ENCODE data around the gene PSAPL1. TPM values are rescaled to one million over a fixed set of nuclear protein-coding genes. Genes with fewer than 3 reads are reported as not detected.

The PSAPL1 gene
- total RNA-seq, 1 experiment from 2014 or later, result 0.05 TPM

- Histone ChIP-seq H2AFZ (ENCODE audit: low read depth, low read length, poor library complexity, severe bottlenecking) (no peak overlapping the region), H3K9me2 (ENCODE audit: insufficient read depth) (no peaks in the 10 kb centered on the region), H3K4me1 (ENCODE audit: control insufficient read depth in 1 of 2, insufficient read depth in 2 of 2, low read length in 2 of 2) (no peaks in the 10 kb centered on the region), H3K9me3 (ENCODE audit: control insufficient read depth in 1 of 2, insufficient read depth in 1 of 2, low read depth in 1 of 2, low read length in 2 of 2) (peaks cover 0 to 4% of the 10 kb centered on the region in 2 experiments; a peak in 1 of 4 replicates), H3K36me3 (ENCODE audit: control insufficient read depth in 1 of 2, insufficient read depth in 2 of 2, low read length in 2 of 2) (no peaks in the 10 kb centered on the region), H3K27me3 (ENCODE audit: insufficient read depth, low read length) (no peaks in the 10 kb centered on the region), H4K20me1 (ENCODE audit: insufficient read depth) (no peaks in the 10 kb centered on the region), H3K27ac (ENCODE audit: low read depth, low read length) (no peak overlapping the region), H3K79me2 (ENCODE audit: insufficient read depth, low read length) (no peaks in the 10 kb centered on the region), H3K4me2 (ENCODE audit: low read length) (no peak overlapping the region), H3K4me3 (replicated peaks in 1 of 2; ENCODE audit: low read depth in 1 of 2, low read length in 2 of 2) (no peak overlapping the region), H3K9ac (ENCODE audit: low read length) (no peak overlapping the region)
- intact Hi-C loops (cut with micrococcal nuclease), result no loop called here
- BruUV-seq (replicated peaks), result no TSS peak
- CTCF ChIA-PET, result no interaction called here
- ATAC-seq, result no peak
- DNase-seq (ENCODE audit: low read depth, low spot score), result no peak
- POLR2A ChIA-PET, result no interaction called here
- TF ChIP-seq FOSL1 (IDR thresholded peaks at IDR 0.05; ENCODE audit: low read depth) (no peak), EZH2 (IDR thresholded peaks at IDR 0.05) (no peak), SP1 (IDR thresholded peaks at IDR 0.05; ENCODE audit: low read depth) (no peak), POLR2A (IDR thresholded peaks at IDR 0.05; ENCODE audit: borderline replicate concordance, extremely low read depth, insufficient read depth, insufficient read length) (no peak)
- TF ChIP-seq, protein P1, sequence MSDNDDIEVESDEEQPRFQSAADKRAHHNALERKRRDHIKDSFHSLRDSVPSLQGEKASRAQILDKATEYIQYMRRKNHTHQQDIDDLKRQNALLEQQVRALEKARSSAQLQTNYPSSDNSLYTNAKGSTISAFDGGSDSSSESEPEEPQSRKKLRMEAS (IDR thresholded peaks at IDR 0.05), result no peak
- RAD21 ChIA-PET (ENCODE audit: low non-redundant PET in 1 of 2, low total read pairs in 2 of 2, uncharacterized antibody in 2 of 2, unreplicated experiment in 2 of 2), result no interaction called here
These were observed 23.2 kb downstream of the PSAPL1 start for GRCh38 chr4:7411491-7411890.

- H3K4me2 ChIP-seq (ENCODE audit: low read length), result no peak overlapping the region
- TF ChIP-seq EGR1 (IDR thresholded peaks at IDR 0.05; ENCODE audit: low read depth) (no peak), YY1 (IDR thresholded peaks at IDR 0.05; ENCODE audit: extremely low read depth, insufficient replicate concordance, low read depth, low read length) (no peak), TCF7L2 (IDR thresholded peaks at IDR 0.05; ENCODE audit: borderline replicate concordance, extremely low read depth, insufficient read depth, insufficient read length) (no peak), ZNF274 (IDR thresholded peaks at IDR 0.05; ENCODE audit: low read depth, low read length) (no peak), JUND (IDR thresholded peaks at IDR 0.05) (no peak), POLR2A (IDR thresholded peaks at IDR 0.05; ENCODE audit: borderline replicate concordance, extremely low read depth, insufficient read depth, insufficient read length) (no peak), ZBTB33 (IDR thresholded peaks at IDR 0.05; ENCODE audit: extremely low read depth, insufficient replicate concordance, low read length) (no peak), ZFX (IDR thresholded peaks at IDR 0.05) (no peak), RAD21 (IDR thresholded peaks at IDR 0.05; ENCODE audit: low read depth) (no peak), CEBPB (IDR thresholded peaks at IDR 0.05; ENCODE audit: low read depth) (no peak), POLR2AphosphoS5 (IDR thresholded peaks at IDR 0.05; ENCODE audit: low read depth, low read length) (no peak), SP1 (IDR thresholded peaks at IDR 0.05; ENCODE audit: low read depth) (no peak), EZH2 (IDR thresholded peaks at IDR 0.05) (no peak), FOSL1 (IDR thresholded peaks at IDR 0.05; ENCODE audit: low read depth) (no peak), EZH2phosphoT487 (IDR thresholded peaks at IDR 0.05; ENCODE audit: borderline replicate concordance) (no peak), CBX3 (IDR thresholded peaks at IDR 0.05; ENCODE audit: low read depth) (no peak), SIN3A (IDR thresholded peaks at IDR 0.05; ENCODE audit: low read depth) (no peak)
- TF ChIP-seq, protein P2, sequence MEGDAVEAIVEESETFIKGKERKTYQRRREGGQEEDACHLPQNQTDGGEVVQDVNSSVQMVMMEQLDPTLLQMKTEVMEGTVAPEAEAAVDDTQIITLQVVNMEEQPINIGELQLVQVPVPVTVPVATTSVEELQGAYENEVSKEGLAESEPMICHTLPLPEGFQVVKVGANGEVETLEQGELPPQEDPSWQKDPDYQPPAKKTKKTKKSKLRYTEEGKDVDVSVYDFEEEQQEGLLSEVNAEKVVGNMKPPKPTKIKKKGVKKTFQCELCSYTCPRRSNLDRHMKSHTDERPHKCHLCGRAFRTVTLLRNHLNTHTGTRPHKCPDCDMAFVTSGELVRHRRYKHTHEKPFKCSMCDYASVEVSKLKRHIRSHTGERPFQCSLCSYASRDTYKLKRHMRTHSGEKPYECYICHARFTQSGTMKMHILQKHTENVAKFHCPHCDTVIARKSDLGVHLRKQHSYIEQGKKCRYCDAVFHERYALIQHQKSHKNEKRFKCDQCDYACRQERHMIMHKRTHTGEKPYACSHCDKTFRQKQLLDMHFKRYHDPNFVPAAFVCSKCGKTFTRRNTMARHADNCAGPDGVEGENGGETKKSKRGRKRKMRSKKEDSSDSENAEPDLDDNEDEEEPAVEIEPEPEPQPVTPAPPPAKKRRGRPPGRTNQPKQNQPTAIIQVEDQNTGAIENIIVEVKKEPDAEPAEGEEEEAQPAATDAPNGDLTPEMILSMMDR (IDR thresholded peaks at IDR 0.05 in 2 of 3, conservative IDR thresholded peaks at IDR 0.05 in 1 of 3; ENCODE audit: borderline replicate concordance in 1 of 3, insufficient read depth in 1 of 3, low read depth in 2 of 3, low read length in 2 of 3), result no peak
- intact Hi-C loops (cut with micrococcal nuclease), result no loop called here
- no peaks in the 10 kb centered on the region for H3K36me3 ChIP-seq (ENCODE audit: control insufficient read depth in 1 of 2, insufficient read depth in 2 of 2, low read length in 2 of 2)
- H3K9me2 ChIP-seq (ENCODE audit: insufficient read depth), result no peaks in the 10 kb centered on the region
- no TSS peak for BruUV-seq (replicated peaks)
- ChIA-PET RAD21 (ENCODE audit: low non-redundant PET in 1 of 2, low total read pairs in 2 of 2, uncharacterized antibody in 2 of 2, unreplicated experiment in 2 of 2) (no interaction called here), POLR2A (no interaction called here), CTCF (no interaction called here)
- H3K79me2 ChIP-seq (ENCODE audit: insufficient read depth, low read length), result no peaks in the 10 kb centered on the region
- H3K4me3 ChIP-seq (replicated peaks in 1 of 2; ENCODE audit: low read depth in 1 of 2, low read length in 2 of 2), result no peak overlapping the region
- DNase-seq (ENCODE audit: low read depth, low spot score) (no peak), ATAC-seq (no peak)
- no peaks in the 10 kb centered on the region for H3K27me3 ChIP-seq (ENCODE audit: insufficient read depth, low read length)
- no peak overlapping the region for H3K27ac ChIP-seq (ENCODE audit: low read depth, low read length)
- peaks cover 0 to 4% of the 10 kb centered on the region in 2 experiments; a peak in 1 of 4 replicates for H3K9me3 ChIP-seq (ENCODE audit: control insufficient read depth in 1 of 2, insufficient read depth in 1 of 2, low read depth in 1 of 2, low read length in 2 of 2)
- H4K20me1 ChIP-seq (ENCODE audit: insufficient read depth), result no peaks in the 10 kb centered on the region
- H3K9ac ChIP-seq (ENCODE audit: low read length), result no peak overlapping the region
- H2AFZ ChIP-seq (ENCODE audit: low read depth, low read length, poor library complexity, severe bottlenecking), result no peak overlapping the region
- no peaks in the 10 kb centered on the region for H3K4me1 ChIP-seq (ENCODE audit: control insufficient read depth in 1 of 2, insufficient read depth in 2 of 2, low read length in 2 of 2)
These were observed 24.3 kb downstream of the PSAPL1 start for GRCh38 chr4:7410446-7410845.
